Heart right ventricle (tissue), 16 donors: ENCODE measurements around the gene CD52. TPM values are rescaled to one million over a fixed set of nuclear protein-coding genes. Genes with fewer than 3 reads are reported as not detected.

Experiments
- ATAC-seq, 8 donors: fragments of 200-7000 bp; cut with Tn5 transposase; one replicate each; pipeline ENCODE4 v1.9.1; 2020; ENCODE audit warnings: mild to moderate bottlenecking in 8 of 8, moderate library complexity in 8 of 8, moderate number of reproducible peaks in 1 of 8
- DNase-seq, 2 donors: peaks; one replicate each; pipeline ENCODE4 v3.0.0-alpha.2; 2020
- H3K27ac ChIP-seq, 10 donors: fragments of 200-600 bp; sonication (generic) in 2 of 10; one replicate each; pipeline versions ENCODE4 v1.5.0 to v1.8.0; 2020 to 2022; ENCODE audit warnings: mild to moderate bottlenecking in 3 of 10
- H3K27me3 ChIP-seq, 7 donors: fragments of 200-600 bp; one replicate each; pipeline ENCODE4 v1.8.0; 2021 to 2022; ENCODE audit warnings: mild to moderate bottlenecking in 2 of 7
- H3K36me3 ChIP-seq, 9 donors: fragments of 200-600 bp; sonication (generic) in 1 of 9; one replicate each; pipeline versions ENCODE4 v1.5.0 to v1.8.0; 2020 to 2022; ENCODE audit warnings: mild to moderate bottlenecking in 2 of 9
- H3K4me1 ChIP-seq, 9 donors: fragments of 200-600 bp; sonication (generic) in 1 of 9; one replicate each; pipeline versions ENCODE4 v1.5.0 to v1.8.0; 2020 to 2022; ENCODE audit warnings: mild to moderate bottlenecking in 4 of 9
- H3K4me3 ChIP-seq, 10 donors: fragments of 200-600 bp; sonication (generic) in 2 of 10; one replicate each; pipeline versions ENCODE4 v1.5.0 to v1.8.0; 2020 to 2022; ENCODE audit warnings: mild to moderate bottlenecking in 7 of 10, moderate library complexity in 2 of 10
- H3K9me3 ChIP-seq, 11 donors: fragments of 200-600 bp in 10 of 11; sonication (generic) in 2 of 11; one replicate each; pipeline versions ENCODE4 v1.5.0 to v1.8.0; 2013 to 2022; ENCODE audit warnings: mild to moderate bottlenecking in 2 of 11, control low read depth in 1 of 11, moderate library complexity in 1 of 11
- CTCF ChIP-seq, 9 donors: fragments of 200-600 bp; sonication (generic) in 2 of 9; IDR thresholded peaks; one replicate each; pipeline versions ENCODE4 v1.5.0 to v1.8.0; 2021 to 2022; ENCODE audit warnings: antibody characterized with exemption in 9 of 9, mild to moderate bottlenecking in 5 of 9, moderate library complexity in 1 of 9
- WGBS, 2 donors: extraction: QIAGEN DNeasy Blood & Tissue Kit; methylation state at CpG; one replicate each; pipeline ENCODE4 v1.1.7; 2013; ENCODE audit warnings: inconsistent platforms in 1 of 2; 5-methylcytosine and 5-hydroxymethylcytosine counted together
- intact Hi-C, 10 donors: fragments of 100-400 bp; cut with DNase I; formaldehyde crosslinking; loops; one replicate each; pipeline versions ENCODE4 v1.11.1 to v1.14.2; 2022
- polyA plus RNA-seq, 2 donors: library from polyadenylated mRNA; stranded (reverse); fragments of 200-250 nt; gene quantifications; one replicate each; pipeline ENCODE4 v1.2.3, GENCODE V29; 2013
- total RNA-seq, 10 donors: library from RNA; stranded (reverse); fragmentation: NEBNext Ultra II Directional in 3 of 10; extraction: Animal tissue kit (Norgen Biotek cat#: 25700) in 3 of 10; gene quantifications; one replicate each; pipeline versions ENCODE4 v1.2.1 to v1.2.4, GENCODE V29; 2021 to 2023
- donor health status: Arrhythmogenic right ventricular cardiomyopathy.
- donor health status: ischemic (EF 13 %, LVEDD 7.1; RV severe dilation, severe dysfunction).
- donor health status: healthy with polysubstance abuse.
- donor health status: DM: no; HTN: yes; CAD: no.
- donor health status: DM: no; HTN: no; CAD: no.
- donor health status: ischemic (EF 25% LVEDD 6.9; RV normal size, moderate dysfunction).
- donor health status: ischemic (EF 25% LVEDD 5.7; RV mildly dilated, moderate dysfunction).
- donor health status: healthy.
- donor health status: DM: yes; HTN: yes; CAD: no.
- donor health status: Ischemic cardiomyopathy.
- donor health status: ischemic (EF 35%, LVEDD 5.7; RV mildly dilated, moderate dysfunction).
- donor health status: nonischemic (EF 11% LVEDD 7.7; RV severe dilation, severe dysfunction).
- donor health status: DM: yes; HTN: yes; CAD: no.
- donor health status: PGD.
- donor health status: ischemic (EF 29% LVEDD 5.4; RV normal size, mild dysfunction).
- donor health status: nonischemic (EF 23%, LVEDD 6.1; RV moderate dilation, normal function).

CD52 gene
- total and polyA plus RNA-seq, 12 donors = 1.9 to 62.6 (median 5.9) TPM

GRCh38 chr1:26279456-26280332, 38.1 kb upstream of the CD52 start, which contains the start of gene SH3BGRL3:
TSS of gene SH3BGRL3 (plus strand) at chr1:26280086. CDS start at chr1:26280156, 70 bp downstream.
- Histone ChIP-seq H3K4me3 (peak within 1 kb of the TSS; percentile 58 to 99 (median 82)), H3K27ac (peak within 1 kb of the TSS; percentile 86 to 100 (median 95)), H3K27me3 (no peaks in the 10 kb centered on the region), H3K9me3 (no peaks in the 10 kb centered on the region), H3K36me3 (peaks cover 0 to 62% (median 0%) of the 10 kb centered on the region in 9 donors), H3K4me1 (peaks cover 24 to 99% (median 74%) of the 10 kb centered on the region in 9 donors)
- peak in 6 of 9 donors; percentile 26 to 67 (median 48) for TF ChIP-seq CTCF (IDR thresholded peaks at IDR 0.05)
- intact Hi-C loops = loop anchor here in 2 of 10 donors (5.0 kb wide), 1 partner anchor 43 kb away; no protein-coding TSS in a partner anchor
- DNase-seq (peak; percentile 88 to 90), ATAC-seq (peak; percentile 72 to 90 (median 86))
- WGBS, 2 donors = 2 to 3% methylated on average over 64 to 66 of the region's 66 CpGs

GRCh38 chr1:26280333-26281042, 37.3 kb upstream of the CD52 start:
- intact Hi-C loops = no loop called here
- H3K27me3 ChIP-seq = no peaks in the 10 kb centered on the region
- peaks cover 0 to 56% (median 0%) of the 10 kb centered on the region in 9 donors for H3K36me3 ChIP-seq
- 32 to 33% methylated on average over 20 of the region's 20 CpGs for WGBS, 2 donors
- peak overlapping the region; percentile 58 to 99 (median 82) for H3K4me3 ChIP-seq
- H3K27ac ChIP-seq = peak overlapping the region; percentile 86 to 100 (median 95)
- no peaks in the 10 kb centered on the region for H3K9me3 ChIP-seq
- ATAC-seq (peak in 2 of 8 donors; percentile 1 to 3), DNase-seq (no peak)
- peaks cover 23 to 99% (median 74%) of the 10 kb centered on the region in 9 donors for H3K4me1 ChIP-seq
- TF ChIP-seq CTCF (IDR thresholded peaks at IDR 0.05) = no peak

GRCh38 chr1:26281091-26281958, 36.4 kb upstream of the CD52 start:
- H3K36me3 ChIP-seq = peaks cover 0 to 56% (median 0%) of the 10 kb centered on the region in 9 donors
- no peaks in the 10 kb centered on the region for H3K9me3 ChIP-seq
- ATAC-seq = no peak
- H3K27me3 ChIP-seq = no peaks in the 10 kb centered on the region
- H3K4me3 ChIP-seq = peak overlapping the region in 7 of 10 donors; percentile 69 to 99 (median 88)
- TF ChIP-seq CTCF (IDR thresholded peaks at IDR 0.05) = no peak
- no peak for DNase-seq
- peak overlapping the region in 8 of 10 donors; percentile 8 to 100 (median 94) for H3K27ac ChIP-seq
- intact Hi-C loops = no loop called here
- peaks cover 18 to 99% (median 74%) of the 10 kb centered on the region in 9 donors for H3K4me1 ChIP-seq
- WGBS, 2 donors = 95 to 98% methylated on average over 5 of the region's 5 CpGs
